HG03196 (cell line): Measurements from ENCODE around the gene ARMC6.
A peak's percentile ranks its signal among the peaks of the same experiment; 100 is the strongest.

ENCODE experiments used
- ATAC-seq: cut with Tn5 transposase; IDR thresholded peaks from one replicate; pipeline ENCODE4 v1.9.1; 2021; ENCODE audit not compliant: unreplicated experiment

Gene ARMC6

DNA sequence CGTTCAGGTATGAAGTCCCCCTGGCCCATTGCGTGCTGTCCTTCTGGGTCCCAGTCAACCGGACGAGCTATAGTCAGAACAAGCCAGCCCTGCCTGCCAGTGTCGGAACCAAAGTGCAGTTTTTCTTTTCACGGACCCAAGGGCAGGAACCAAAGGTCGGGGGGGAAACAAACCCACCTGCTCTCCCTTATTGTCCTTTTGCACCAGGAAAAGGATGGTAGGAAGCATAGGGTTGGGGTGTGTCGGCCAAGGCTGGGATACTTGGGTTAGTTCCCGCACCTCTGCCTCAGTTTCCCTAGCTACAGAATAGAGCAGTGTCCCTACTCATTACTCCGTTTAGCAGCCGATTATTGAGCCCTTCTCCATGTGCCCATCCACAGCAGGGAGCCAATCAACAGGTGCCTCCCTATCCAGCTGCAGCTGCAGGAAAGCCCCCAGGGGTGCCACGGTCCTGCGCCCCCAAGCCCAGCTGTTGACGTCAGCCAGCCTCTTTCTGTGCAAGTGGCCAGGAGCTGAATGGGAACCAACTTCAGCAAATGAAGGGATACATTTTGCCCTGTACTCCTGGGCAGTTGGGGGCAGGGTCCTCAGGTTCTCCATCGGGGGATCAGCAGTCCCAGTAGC is 21.0 kb downstream of the ARMC6 start:
- no peak for ATAC-seq

DNA sequence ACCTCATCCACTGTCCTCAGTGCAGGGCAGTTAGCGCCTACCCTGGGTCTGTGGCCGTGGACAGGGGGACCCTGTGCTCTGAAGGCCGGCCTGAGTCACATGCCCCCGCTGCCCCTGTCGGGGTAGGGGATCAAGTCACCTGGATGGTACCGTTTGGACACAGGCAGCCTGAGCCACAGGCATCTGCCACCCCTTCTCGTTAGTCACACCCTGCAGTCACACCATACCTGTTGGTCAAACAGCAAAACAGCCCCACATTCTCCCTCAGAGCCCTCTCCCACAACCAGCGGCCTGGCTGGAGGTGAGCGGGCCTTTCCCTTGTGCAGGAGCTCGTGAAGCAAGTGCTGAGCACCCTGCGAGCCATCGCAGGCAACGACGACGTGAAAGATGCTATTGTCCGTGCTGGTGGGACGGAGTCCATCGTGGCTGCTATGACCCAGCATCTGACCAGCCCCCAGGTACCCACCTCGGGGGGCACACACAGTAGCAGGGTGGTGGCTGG is 21.6 kb downstream of the ARMC6 start:
- no peak for ATAC-seq

DNA sequence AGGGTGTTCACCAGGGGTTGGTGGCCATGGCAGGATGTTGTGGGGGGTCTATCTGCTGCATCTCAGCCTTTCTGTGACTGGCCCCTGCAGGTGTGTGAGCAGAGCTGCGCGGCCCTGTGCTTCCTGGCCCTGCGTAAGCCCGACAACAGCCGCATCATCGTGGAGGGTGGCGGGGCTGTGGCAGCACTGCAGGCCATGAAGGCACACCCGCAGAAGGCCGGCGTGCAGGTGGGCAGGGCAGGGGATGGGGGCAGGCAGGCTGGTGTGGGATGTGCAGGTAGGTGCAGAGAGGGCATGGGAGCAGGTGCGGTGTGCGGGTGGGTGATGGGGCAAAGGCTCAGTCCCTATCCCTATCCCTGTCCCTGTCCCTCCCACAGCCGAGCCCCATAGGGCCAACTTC is 22.3 kb downstream of the ARMC6 start:
- no peak for ATAC-seq

DNA sequence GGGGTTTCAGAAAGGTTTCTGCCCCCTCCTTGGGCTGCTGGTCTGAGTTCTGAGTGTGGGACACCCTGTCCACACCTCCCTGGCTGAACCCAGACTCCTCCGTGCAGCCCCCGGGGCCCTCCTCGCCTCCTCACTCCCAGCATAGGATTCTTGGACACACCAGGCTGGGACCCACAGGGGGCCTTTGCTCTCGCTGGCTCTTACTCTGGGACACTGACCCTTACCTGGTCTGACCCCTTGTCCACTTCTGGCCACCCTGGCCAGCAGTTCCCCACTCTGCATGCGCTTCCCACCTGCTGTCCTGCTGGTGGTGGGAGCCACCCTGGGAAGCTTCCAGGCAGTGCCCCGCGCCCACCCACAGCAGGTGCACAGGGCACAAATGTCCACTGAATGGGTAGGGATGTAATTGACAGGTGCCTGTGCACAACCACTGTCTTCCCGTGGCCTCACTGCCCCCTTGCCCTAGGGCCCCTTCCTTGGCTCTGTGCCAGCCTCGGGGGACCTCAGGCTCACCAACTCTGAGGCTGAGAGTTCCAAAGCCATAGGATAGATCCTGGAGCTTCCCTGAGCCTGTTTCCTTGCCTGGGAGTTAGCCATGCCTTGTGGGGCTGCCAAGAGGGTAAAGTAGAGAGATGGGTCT is 23.4 kb downstream of the ARMC6 start:
- ATAC-seq, result no peak

DNA sequence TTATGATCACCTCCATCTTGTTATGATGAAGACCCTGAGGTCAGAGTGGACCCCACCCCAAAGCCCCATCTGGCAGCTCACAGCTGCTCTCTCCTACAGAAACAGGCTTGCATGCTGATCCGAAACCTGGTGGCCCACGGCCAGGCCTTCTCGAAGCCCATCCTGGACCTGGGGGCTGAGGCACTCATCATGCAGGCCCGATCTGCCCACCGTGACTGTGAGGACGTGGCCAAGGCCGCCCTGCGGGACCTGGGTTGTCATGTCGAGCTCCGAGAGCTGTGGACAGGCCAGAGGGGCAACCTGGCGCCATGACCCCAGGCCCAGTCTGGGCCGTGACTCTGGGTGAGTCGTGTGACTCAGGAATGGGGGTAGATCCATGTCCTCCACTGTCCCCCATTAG is 23.9 kb downstream of the ARMC6 start:
- no peak for ATAC-seq

DNA sequence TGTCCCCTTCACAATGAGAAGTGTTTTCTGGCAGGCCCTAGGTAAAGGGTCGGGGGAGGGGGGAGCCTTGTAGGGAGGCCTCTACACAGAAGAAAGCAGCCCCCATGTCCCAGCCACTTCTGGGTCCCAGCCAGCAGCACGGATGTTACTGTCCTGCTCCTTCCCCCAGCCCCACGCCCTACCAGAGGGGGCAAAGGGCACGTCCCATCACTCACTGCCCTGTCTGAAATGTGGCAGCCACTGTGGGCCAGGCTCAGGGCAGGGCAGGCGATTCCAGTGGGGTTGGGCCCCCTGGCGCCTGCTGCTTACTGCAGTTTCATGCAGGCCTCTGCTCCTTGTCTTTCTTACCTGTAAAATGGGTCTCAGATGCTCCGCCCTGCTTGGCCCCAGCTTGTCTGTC is 24.3 kb downstream of the ARMC6 start:
- no peak for ATAC-seq

DNA sequence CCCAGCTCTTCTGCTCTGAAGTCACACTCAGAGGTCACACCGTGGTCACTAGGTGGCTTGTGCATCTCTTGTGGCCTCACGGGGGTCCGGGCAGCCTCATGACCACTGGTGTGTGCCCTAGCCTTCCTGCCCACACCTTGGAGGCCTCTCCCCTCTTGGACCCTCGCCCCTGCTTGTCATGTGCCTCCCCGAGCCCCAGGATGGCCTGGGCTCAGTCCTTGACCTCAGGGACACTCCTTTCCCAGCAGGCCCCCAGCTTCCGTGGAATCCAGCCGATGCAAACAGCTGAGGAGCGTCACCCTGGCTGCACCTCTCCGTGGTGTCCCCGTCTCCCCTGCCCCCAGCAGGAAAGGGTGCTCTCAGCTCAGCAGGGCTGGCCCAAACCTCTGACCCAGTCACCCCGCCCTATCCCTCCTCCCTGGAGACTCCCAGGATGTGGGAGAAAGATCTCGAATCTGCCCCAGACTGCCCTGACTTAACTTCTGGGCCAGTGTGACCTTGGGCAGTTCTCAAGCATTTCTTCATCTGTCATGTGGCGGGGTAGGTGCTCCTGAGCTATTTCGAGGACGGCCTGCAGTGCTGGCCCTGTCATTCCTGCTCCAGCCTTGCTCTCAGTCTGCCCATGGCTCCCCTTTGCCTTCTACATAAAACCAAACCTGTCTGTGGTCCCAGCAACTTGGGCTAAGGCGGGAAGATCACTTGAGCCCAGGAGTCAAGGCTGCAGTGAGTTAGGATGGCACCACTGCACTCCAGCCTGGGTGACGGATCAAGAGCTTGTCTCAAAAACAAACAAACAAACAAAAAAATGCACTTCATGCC is 25.8 kb downstream of the ARMC6 start:
- no peak for ATAC-seq

DNA sequence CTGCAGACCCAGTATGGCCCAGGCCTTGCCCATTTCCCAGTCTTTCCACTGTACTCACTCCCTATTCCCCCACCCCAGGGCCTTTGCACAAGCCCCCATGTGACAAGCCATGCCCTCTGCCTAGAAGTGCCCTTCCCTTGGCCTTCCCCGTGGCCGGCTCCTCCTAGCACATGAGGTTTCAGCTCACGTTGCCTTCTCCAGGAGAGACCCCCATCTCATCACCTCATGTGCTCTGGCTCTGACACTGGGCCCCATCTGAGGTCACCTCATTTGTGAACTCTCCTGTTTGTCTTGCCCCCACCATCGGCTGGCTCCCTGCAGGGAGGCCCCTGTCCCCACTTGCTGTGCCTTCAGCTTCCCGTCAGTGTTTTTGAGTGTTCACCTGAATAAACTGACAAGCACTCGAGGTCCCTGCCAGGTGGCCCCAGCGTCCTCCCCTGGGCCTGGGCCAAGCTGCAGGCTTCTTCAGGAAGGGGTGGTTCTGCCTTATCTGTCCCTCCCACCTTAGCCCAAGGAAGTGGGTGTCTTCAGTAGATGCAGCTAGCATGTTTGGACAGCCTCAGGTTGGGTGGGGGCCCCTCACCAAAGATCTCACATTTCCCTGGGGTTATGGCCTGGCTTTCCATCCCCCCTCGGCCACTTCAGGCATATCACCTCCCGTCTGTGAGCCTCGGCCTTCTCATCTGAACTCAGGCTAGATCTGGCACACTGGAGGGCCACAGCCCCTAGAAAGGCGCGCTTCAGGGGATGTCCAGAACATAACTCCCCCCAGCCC is 26.6 kb downstream of the ARMC6 start:
- ATAC-seq, result no peak

DNA sequence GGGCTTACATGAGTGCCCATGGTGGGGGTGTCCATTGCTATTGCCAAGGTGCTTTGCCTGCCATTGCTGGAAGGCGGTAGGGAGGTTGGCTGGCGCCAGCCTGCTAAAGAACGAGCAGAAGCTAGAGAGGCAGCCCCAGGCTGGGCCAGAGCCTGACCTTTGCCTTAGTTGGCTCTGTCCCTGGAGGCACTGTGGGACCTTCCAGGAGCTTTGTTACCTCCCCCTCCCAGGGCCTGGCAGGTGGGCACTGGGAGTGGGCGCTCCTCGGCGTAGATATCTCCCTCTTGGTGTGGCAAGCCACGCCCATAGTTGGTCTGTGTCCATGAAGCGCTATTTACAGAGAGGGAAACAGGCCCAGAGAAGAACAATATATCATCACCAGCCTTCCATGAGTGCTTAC is 28.1 kb downstream of the ARMC6 start:
- no peak for ATAC-seq

DNA sequence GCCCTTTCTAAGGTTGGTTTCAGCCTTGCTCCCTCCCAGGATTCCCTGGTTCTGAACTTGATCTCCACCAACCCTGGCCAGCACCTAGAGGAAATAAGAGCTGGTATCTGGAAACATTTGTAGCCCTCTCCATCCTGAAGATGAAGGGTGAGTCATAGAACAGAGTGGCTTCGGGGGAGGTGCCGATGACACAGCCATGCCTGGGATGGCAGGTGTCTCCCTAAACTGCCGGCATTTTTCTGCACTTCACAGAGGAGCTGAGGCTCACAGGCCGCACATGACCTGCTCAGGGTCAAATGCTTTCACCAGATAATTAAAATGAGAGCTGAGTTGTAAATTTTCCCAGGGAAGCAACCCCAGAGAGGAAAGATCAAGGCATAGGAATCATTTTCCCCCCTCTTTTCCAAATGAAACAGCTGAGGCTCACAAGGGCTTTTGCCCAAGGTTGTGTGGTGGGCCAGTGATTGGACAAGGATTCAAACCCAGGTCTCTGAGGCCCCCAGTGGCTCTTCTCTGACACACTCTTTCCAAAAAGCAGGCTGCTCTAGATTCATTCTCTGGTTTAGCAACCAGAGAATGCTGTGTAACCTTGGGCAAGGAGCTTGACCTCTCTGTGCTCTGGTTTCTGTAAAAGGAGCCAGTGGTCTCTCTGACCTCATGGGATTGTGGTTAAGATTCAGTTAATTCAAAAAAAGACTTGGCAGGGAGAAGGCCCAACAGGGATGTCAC is 29.2 kb downstream of the ARMC6 start:
- ATAC-seq, result no peak

DNA sequence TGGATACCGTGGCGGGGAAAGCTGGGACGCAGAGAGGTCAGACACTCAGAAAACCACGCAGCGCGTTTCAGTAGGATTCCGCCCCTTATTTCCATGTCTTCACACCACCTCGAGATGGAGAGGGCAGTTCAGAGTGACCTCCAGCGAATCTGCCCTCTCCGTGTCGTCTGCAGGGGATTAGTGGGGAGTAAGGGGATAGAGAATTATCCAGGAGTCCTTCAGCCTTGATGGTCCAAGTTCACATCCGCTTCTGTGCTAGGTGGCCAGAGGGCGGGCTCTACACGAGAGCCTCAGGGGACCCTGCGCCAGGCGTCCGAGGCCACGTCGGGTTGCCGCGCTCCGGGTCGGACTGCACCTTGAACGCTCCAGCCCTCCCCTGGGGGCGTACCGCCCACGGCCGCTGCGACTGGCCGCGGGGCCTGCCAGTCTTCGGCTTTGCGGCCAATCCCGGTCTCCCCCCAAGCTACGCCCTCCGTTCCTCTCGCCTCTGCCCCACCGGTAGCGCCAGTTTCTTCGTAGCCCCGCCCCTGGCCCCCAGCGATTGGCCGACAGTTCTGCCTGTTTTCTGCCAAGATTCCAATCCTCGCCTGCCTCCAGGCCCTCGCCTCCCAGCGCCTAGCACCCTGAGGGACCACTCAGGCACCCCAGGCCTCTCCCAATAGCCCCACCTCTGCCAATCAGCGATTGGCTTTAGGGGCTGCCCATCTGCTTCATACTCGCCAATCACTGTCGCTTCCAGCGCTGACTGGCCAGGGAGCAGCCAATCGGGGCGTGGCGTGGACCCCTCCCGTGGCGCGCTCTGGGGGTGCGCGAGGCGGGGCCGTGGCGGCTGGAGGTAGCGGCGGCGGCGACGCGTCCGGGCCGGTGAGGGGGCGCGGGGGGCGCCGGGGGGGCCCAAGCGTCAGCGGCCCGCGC is 30.0 kb downstream of the ARMC6 start, which contains the start of gene SLC25A42:
Gene SLC25A42, plus strand, starts transcription at position 812 of the 915 bp plus-strand sequence. CDS start 32,131 bp downstream, outside the sequence.
- ATAC-seq, result peak; percentile 90

DNA sequence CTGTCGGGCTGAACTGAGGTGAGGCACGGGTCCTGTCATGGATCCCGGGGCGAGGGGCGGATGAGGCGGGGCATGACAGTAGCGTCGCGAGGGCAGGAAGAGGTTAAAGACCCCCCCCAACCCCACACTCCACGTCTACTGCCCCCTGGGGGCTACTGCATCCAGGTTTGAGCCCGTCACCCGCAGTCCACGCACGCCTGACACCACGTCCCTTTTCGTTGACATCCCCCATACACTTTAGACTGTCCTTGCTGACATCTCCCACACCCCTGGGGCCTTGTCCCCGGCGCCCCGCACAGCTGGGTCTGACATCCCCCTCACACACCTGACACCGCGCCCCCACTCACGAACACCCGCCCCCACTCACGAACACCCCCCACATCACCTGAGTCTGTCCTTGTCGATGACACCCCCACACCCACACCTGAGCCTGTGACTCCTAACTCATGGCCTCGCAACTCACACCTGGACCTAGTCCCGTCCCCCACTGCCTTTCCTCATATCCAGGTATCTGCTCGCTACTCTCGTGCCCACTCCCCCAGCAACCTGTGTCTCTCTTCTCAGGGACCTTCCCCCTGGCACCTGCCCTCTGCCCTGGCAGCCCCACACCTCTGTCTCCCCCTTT is 30.8 kb downstream of the ARMC6 start:
- no peak for ATAC-seq

DNA sequence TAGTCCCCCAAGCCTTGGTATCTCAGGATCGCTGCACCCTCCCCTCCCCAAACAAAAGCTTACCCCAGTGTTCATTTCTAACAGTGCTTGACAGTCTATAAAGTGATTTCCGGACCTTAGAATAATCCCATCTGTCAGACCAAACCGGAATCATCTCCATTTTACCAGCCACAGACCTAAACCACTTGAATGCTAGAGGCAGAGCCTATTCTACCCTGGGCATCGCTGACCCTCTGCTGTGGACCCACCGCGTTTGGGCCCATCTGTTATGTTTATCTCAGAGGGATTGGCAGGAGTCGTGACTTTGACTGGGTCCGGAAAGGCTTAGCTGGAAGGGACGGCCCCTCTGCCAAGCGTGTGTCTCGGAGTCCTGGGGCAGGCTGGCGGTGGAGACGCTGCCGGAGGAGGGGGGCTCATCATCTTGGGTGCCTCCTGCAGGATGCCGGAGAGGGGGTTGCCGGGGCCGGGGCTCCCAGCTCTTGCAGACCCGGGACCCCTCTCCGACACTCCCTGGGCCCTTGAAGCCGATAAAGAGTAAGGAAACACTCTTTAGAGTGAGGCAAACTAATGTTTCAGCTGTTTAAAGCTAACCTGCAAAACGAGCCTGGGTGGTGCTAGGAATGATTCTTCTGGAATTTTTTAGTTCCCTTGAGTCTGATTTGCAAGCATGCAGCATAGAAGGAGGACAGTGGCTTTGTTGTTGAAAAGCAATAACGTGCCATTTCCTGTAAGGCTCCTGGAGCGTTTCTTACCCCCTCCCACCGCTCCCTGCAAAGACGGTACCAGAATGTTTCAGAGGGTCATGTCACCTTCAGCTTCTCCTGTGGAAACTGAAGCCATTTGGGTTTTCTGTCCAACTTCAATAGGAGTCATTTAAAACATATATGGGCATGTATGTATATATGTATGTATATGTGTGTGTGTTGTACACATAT is 31.7 kb downstream of the ARMC6 start:
- ATAC-seq, result no peak

DNA sequence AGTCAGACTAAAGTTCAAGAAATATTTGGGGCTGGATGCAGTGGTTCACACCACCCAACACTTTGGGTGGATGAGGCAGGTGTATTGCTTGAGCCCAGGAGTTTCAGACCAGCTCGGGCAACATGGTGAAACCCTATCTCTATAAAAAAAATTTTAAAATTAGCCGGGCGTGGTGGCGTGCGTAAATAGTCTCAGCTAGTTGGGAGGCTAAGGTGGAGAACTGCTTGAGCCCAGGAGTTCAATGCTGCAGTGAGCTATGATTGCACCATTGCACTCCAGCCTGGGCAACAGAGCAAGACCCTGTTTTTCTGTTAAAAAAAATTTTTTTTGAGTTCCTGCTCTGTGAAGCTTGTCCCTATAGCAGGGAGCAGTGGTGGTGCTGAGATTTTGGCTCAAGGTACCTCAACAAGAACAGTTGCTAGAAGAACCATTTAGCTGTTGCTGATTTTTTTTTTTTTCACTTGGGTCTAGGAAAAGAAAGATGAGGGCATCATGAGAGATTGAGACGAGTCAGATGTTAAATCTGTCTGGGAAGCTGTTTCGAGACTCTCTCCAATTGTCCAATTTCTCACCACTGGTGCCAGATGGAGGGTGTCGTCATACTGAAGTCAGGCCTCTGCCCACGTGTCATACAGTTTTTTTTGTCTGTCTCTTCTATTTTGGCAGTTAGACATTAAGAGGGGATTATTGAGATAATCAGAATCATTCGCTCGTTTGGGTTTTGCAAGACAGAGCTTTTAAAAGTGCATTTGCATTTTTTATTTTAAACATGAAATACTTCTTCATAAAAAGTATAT is 34.1 kb downstream of the ARMC6 start:
- ATAC-seq, result no peak

DNA sequence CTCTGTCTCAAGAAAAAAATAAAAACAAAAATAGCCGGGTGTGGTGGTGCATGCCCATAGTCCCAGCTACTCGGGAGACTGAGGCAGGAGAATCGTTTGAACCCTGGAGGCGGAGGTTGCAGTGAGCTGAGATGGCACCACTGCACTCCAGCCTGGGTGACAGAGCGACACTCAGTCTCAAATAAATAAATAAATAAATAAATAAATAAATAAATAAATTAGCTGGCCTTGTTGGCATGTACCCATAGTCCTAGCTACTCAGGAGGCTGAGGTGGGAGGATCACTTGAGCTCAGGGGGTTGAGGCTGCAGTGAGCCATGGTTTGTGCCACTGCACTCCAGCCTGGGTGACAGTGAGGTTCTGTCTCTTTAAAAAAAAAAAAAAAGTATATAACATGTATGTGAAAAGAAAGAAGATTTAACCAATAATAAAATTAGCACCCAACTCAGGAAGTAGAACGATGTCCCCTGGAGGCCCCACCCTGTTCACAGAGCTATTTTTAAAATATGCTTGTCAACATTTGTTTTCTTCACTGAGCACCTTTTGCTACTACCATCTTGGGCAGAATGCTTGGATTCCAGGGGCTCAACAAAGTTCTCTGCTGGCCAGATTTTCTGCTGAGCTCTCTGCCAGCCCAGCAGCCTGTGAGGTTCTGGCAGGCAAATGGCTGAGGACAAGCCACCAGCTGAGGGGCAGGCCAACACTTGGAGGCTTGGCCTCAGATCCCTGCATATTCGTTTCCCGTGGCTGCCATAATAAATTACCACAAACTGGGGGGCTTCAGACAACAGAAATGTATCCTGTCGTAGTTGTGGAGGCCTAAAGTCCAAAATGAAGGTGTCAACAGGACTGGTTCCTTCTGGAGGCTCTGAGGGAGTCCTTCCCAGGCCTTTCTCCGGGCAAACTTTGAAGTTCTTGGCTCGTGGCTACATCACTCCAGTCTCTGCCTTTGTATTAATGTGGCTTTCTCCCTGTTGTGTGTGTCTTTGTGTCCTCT is 35.6 kb downstream of the ARMC6 start:
- no peak for ATAC-seq

DNA sequence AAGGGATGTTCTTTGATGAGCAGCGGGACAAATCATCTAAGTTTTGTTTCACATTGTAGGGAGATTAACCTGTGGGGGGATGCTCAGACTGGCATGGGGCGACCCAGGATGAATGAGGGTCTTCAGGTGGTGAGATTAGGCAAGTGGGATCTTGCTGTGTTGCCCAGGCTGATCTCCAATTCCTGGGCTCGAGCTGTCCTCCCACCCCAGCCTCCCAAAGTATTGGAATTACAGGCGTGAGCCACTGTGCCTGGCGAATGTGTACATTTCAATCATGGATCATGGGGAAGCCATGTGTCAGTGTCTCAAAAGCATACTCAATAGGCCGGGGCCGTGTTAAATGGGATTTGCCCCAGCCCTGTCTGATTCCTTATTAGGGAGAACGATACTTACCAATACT is 38.5 kb downstream of the ARMC6 start:
- ATAC-seq, result no peak
